HAP-1 (cell line): ENCODE data around the gene C6orf47.
A peak's percentile ranks its signal among the peaks of the same experiment; 100 is the strongest.

Experiments used
- DNase-seq, 2 experiments: peaks; one replicate each; pipeline ENCODE4 v3.0.0-alpha.2; 2016 to 2020; ENCODE audit warnings: low spot score in 2 of 2
- H3K27me3 ChIP-seq: fragments of 250-450 bp; sonication (Bioruptor Pico); 2 replicates; pipeline ENCODE4 v1.5.1; 2020; ENCODE audit warnings: low read depth, mild to moderate bottlenecking, moderate library complexity
- H3K36me3 ChIP-seq: fragments of 250-450 bp; sonication (Bioruptor Pico); replicated peaks from 2 replicates; pipeline ENCODE4 v1.5.1; 2020; ENCODE audit warnings: mild to moderate bottlenecking
- H3K4me1 ChIP-seq: fragments of 250-450 bp; sonication (Bioruptor Pico); 2 replicates; pipeline ENCODE4 v1.5.1; 2020; ENCODE audit warnings: mild to moderate bottlenecking
- H3K4me3 ChIP-seq: fragments of 250-450 bp; sonication (Bioruptor Pico); 2 replicates; pipeline ENCODE4 v1.5.1; 2020; ENCODE audit warnings: mild to moderate bottlenecking, moderate library complexity
- H3K9me3 ChIP-seq: fragments of 250-450 bp; sonication (Bioruptor Pico); 2 replicates; pipeline ENCODE4 v1.5.1; 2020; ENCODE audit warnings: mild to moderate bottlenecking, moderate library complexity
- in situ Hi-C: fragments of 300-500 bp; cut with MboI; formaldehyde crosslinking; loops from 3 replicates; pipeline ENCODE4 v1.14.3; 2020; ENCODE audit warnings: low sequenced_read_pairs, inconsistent platforms, mixed read lengths

C6orf47 gene

DNA sequence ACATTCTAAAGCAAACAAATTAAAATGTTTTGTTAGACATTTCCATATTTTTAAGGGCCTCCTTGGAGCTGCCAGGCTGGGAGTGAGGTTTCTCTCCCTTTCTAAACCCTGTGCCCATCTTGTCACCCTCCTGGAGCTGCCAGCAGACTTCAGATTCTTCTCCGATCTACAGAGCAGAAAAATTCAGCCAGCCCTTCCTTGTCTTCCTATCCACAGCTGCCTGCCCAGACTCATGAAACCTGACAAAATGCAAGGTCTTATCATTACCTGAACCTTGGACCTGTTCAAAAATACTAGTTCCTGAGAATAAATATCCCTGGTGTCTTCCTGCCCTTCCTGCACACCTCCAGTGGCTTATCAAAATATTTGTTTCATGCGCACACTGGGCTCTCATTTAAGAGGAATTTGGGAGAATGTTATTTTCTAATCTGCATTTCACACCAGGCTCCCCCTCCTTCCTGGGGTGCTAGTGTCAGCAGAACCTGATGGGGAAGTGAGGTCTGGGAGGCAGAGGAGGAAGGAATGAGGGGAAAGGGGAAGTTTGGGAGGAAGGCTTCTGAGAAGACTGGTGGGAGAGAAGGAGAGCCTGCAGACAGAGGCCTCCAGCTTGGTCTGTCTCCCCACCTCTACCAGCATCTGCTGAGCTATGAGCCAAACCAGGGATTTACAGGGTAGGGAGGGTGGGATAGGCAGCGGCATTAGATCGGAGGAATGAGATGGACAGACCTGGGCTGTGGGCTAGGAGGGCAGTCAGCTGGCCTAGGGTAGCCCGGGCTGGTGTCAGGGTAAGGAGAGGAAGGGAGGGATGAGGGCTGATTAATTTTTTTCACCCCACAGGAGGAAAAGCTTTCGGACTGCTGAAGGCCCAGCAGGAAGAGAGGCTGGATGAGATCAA is 45.6 kb downstream of the C6orf47 start, which contains the start of gene AIF1:
Gene AIF1 (plus strand): TSS at position 551 of the 895 bp plus-strand sequence. CDS start 96 bp downstream, at position 647.
- DNase-seq: no peak
- Histone ChIP-seq H3K4me3 (no peak within 1 kb of the TSS), H3K4me1 (peaks cover 12% of the 10 kb centered on the region), H3K27me3 (no peaks in the 10 kb centered on the region), H3K9me3 (no peaks in the 10 kb centered on the region), H3K36me3 (no peaks in the 10 kb centered on the region; the same call in 1 of the 2 replicates)
- in situ Hi-C loops: no loop called here

DNA sequence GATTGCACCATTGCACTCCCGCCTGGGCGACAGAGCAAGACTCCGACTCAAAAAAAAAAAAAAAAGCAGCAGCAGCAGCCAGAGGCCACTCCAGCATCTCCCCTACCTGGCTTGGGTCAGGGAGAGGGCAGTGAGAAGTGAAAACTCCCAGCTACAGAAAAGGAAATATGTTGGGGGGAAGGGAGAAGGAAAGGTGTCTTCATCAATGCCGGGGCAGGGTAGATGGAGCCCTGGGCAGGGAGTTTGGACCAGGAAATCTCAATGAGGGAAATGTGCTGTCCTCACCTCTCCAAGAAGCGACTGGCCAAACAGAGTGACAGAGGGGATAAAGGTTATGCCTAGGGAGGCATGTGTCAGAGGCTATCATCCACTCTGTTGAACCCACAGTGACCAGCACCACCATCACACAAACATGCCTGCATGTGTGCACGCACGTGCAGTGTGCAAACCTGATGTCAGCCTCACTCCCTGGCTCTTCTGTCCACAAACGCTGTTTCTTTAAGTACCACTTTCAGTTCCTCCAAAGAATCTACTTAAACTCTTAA is 46.4 kb downstream of the C6orf47 start:
- Histone ChIP-seq H3K4me3 (no peak overlapping the region), H3K36me3 (no peaks in the 10 kb centered on the region; the same call in 1 of the 2 replicates), H3K9me3 (no peaks in the 10 kb centered on the region), H3K4me1 (peaks cover 14% of the 10 kb centered on the region), H3K27me3 (no peaks in the 10 kb centered on the region)
- DNase-seq: no peak
- in situ Hi-C loops: no loop called here

DNA sequence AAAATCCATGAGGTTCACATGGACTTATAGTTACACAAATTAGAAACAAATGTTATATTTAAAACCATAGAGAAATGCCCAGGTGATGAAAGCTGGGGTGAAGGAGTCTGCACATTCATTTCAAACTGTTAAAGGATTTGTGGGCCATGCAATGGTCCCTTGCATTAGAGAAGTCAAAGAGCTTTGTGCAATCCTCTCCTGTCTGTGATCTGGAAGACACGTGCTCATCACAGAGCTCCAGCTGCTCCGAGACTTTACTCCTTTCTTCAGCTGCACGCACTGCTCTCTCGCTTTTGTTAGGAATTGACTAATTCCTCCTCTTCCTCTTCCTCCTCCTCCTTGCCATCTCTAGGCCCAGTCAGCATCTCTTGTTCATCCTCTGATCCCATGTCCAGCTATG is 49.6 kb downstream of the C6orf47 start:
- H3K4me3 ChIP-seq: no peak overlapping the region
- no peak for DNase-seq
- H3K36me3 ChIP-seq: no peaks in the 10 kb centered on the region; the same call in 1 of the 2 replicates
- H3K27me3 ChIP-seq: no peaks in the 10 kb centered on the region
- in situ Hi-C loops: no loop called here
- H3K9me3 ChIP-seq: no peaks in the 10 kb centered on the region
- H3K4me1 ChIP-seq: peaks cover 14% of the 10 kb centered on the region

DNA sequence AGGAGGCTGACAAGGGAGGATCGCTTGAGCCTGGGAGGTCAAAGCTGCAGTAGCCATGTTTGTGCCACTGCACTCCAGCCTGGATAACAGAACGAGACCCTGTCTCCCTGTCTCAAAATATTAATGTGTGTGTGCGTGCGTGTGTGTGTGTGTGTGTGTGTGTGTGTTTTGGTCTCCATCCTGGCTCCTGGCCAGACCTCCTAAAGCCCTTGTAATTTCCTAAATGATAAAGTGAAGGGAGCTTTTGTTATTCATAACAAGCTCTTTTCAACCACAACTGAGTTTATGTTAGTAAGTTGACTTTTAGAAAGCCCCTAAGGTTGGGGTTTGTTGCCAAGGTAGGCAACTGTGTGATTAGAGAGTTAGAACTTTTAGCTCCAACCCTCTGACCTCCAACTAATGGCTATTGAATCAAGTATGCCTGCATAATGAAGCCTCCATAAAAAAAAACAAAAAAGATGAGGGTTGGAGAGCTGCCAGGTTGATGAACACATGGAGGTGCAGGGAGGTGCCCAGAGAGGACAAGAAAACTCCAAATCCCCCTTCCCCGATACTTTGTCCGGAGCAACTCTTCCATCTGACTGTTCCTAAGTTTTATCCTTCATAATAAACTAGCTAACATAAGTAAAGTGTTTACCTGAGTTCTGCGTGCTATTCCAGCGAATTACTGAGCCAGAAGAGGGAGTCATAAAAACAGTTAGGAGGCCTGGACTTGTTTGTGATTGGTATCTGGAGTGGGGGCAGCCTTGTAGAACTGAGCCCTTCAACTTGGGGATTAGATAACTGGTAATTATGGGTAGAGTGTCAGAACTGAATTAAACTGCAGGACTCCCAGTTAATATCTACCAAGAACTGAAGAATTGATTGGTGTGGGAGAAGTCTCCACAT is 50.8 kb downstream of the C6orf47 start:
- H3K4me3 ChIP-seq: no peak overlapping the region
- DNase-seq: peak; percentile 82 to 93
- H3K4me1 ChIP-seq: peaks cover 14% of the 10 kb centered on the region
- no peaks in the 10 kb centered on the region; the same call in 1 of the 2 replicates for H3K36me3 ChIP-seq
- in situ Hi-C loops: no loop called here
- no peaks in the 10 kb centered on the region for H3K9me3 ChIP-seq
- no peaks in the 10 kb centered on the region for H3K27me3 ChIP-seq
